ENCODE results near the gene POLR3E. TPM values are rescaled to one million over a fixed set of nuclear protein-coding genes. Genes with fewer than 3 reads are reported as not detected.

POLR3E gene
- total RNA-seq, 1 donor from 2014 or later: 91.3 TPM

DNA sequence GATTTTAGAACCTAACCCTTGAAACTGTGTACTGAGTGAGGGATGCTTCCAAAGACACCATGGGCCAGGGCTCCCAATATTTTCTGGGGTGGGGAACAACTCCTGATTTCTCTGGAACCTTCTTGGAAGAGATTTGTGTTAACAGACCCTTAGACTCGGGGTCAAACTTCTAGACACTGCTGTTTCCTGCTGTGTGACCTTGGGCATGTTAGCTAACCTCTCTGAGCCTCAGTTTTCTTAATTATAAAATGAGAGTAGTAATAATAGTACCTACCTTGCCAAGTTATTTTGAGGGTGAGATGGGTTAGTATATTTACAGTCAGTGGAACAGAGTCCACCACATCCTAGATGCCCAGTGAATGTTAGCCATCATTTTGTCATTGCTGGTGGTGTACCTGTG is 18.8 kb downstream of the POLR3E start:
- peaks cover 12% of the 10 kb centered on the region for H3K36me3 Mint-ChIP-seq
- H3F3A ChIP-seq (ENCODE audit: low read depth): peaks cover 13% of the 10 kb centered on the region
- H4K20me1 ChIP-seq (ENCODE audit: low read depth): peaks cover 5% of the 10 kb centered on the region
- no peak overlapping the region for H2AFZ ChIP-seq (replicated peaks)
- TF ChIP-seq EZH2 (IDR thresholded peaks at IDR 0.05): no peak
- no peak for TF ChIP-seq EZH2phosphoT487 (IDR thresholded peaks at IDR 0.05)
- TF ChIP-seq CTCF (IDR thresholded peaks at IDR 0.05): no peak
- no peak overlapping the region for H3K4me2 ChIP-seq
- no peaks in the 10 kb centered on the region for H3K9me3 Mint-ChIP-seq
- H3K4me1 Mint-ChIP-seq: no peaks in the 10 kb centered on the region
- no peak overlapping the region for H3K4me3 Mint-ChIP-seq
- H3K27ac Mint-ChIP-seq: no peak overlapping the region
- no peaks in the 10 kb centered on the region for H3K4me1 ChIP-seq
- no peak overlapping the region for H3K9ac ChIP-seq
- H3K27me3 ChIP-seq: no peaks in the 10 kb centered on the region
- no peak overlapping the region for H3K27ac ChIP-seq
- H3K79me2 ChIP-seq (ENCODE audit: low read depth): no peaks in the 10 kb centered on the region
- no peaks in the 10 kb centered on the region for H3K36me3 ChIP-seq
- H3K4me3 ChIP-seq: no peak overlapping the region
- no peaks in the 10 kb centered on the region for H3K9me3 ChIP-seq (ENCODE audit: low read depth)
- H3K27me3 Mint-ChIP-seq (ENCODE audit: insufficient read depth, low read depth): no peaks in the 10 kb centered on the region
- DNase-seq (ENCODE audit: low spot score): no peak

DNA sequence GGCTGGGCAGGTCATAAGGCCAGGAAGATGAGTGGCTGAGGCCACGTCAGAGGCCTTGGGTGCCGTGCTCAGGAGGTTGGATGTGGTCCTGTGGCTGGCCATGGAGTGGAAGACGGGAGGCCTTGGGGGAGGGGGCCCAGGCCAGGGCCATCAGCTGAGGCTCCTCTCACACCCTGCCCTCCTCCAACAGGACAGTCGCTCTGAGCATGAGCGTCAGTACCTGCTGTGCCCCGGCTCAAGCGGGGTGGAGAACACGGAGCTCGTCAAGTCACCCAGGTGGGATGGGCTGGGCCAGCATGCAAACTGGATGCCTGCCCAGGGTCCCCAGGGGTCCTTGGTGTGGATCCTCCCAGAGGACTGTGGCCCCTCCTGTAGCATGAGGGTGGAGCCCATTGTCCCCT is 19.2 kb downstream of the POLR3E start:
- no peak overlapping the region for H3K27ac Mint-ChIP-seq
- no peak overlapping the region for H2AFZ ChIP-seq (replicated peaks)
- H3F3A ChIP-seq (ENCODE audit: low read depth): peaks cover 17% of the 10 kb centered on the region
- no peak overlapping the region for H3K27ac ChIP-seq
- no peaks in the 10 kb centered on the region for H3K4me1 Mint-ChIP-seq
- H3K9ac ChIP-seq: no peak overlapping the region
- no peaks in the 10 kb centered on the region for H3K36me3 ChIP-seq
- no peak overlapping the region for H3K4me3 ChIP-seq
- H3K4me1 ChIP-seq: no peaks in the 10 kb centered on the region
- H3K36me3 Mint-ChIP-seq: peaks cover 12% of the 10 kb centered on the region
- no peaks in the 10 kb centered on the region for H3K27me3 ChIP-seq
- no peaks in the 10 kb centered on the region for H3K27me3 Mint-ChIP-seq (ENCODE audit: insufficient read depth, low read depth)
- H3K9me3 Mint-ChIP-seq: no peaks in the 10 kb centered on the region
- H3K4me3 Mint-ChIP-seq: no peak overlapping the region
- no peak for DNase-seq (ENCODE audit: low spot score)
- H3K4me2 ChIP-seq: no peak overlapping the region
- H3K79me2 ChIP-seq (ENCODE audit: low read depth): peaks cover 2% of the 10 kb centered on the region
- H3K9me3 ChIP-seq (ENCODE audit: low read depth): no peaks in the 10 kb centered on the region
- no peak for TF ChIP-seq EZH2 (IDR thresholded peaks at IDR 0.05)
- no peak for TF ChIP-seq CTCF (IDR thresholded peaks at IDR 0.05)
- no peak for TF ChIP-seq EZH2phosphoT487 (IDR thresholded peaks at IDR 0.05)
- H4K20me1 ChIP-seq (ENCODE audit: low read depth): peaks cover 5% of the 10 kb centered on the region

DNA sequence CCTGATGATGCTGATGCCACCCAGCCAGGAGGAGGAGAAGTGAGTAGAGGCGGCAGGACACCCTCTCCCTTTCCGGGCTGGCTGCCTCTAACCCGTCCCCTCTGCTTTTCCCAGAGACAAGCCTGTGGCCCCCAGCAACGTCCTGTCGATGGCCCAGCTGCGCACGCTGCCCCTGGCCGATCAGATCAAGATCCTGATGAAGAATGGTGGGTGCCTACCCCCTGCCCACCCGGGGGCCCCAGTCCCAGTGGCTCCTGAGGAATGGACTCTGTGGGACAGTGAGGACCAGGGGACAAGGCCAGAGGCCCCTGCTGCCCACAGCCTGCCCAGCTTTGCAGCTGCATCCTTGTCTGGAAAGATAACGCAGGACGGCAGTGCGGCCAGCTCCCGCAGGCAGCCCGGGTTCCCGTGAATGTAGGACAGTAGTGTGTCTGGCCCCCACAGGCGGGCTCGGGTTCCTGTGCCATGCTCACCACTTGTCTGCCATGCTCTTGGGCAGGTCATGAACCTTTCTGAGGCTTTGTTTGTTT is 19.9 kb downstream of the POLR3E start:
- Histone ChIP-seq H3K4me2 (no peak overlapping the region), H3K27ac (no peak overlapping the region), H3F3A (ENCODE audit: low read depth) (peaks cover 18% of the 10 kb centered on the region), H3K9ac (no peak overlapping the region), H3K9me3 (ENCODE audit: low read depth) (no peaks in the 10 kb centered on the region), H3K27me3 (no peaks in the 10 kb centered on the region), H3K4me3 (no peak overlapping the region), H3K4me1 (no peaks in the 10 kb centered on the region), H4K20me1 (ENCODE audit: low read depth) (peaks cover 5% of the 10 kb centered on the region), H2AFZ (replicated peaks) (no peak overlapping the region), H3K36me3 (no peaks in the 10 kb centered on the region), H3K79me2 (ENCODE audit: low read depth) (peaks cover 8% of the 10 kb centered on the region)
- peaks cover 12% of the 10 kb centered on the region for H3K36me3 Mint-ChIP-seq
- no peak for DNase-seq (ENCODE audit: low spot score)
- no peaks in the 10 kb centered on the region for H3K9me3 Mint-ChIP-seq
- no peak for TF ChIP-seq CTCF (IDR thresholded peaks at IDR 0.05)
- TF ChIP-seq EZH2phosphoT487 (IDR thresholded peaks at IDR 0.05): no peak
- TF ChIP-seq EZH2 (IDR thresholded peaks at IDR 0.05): no peak
- H3K4me3 Mint-ChIP-seq: no peak overlapping the region
- no peak overlapping the region for H3K27ac Mint-ChIP-seq
- H3K4me1 Mint-ChIP-seq: no peaks in the 10 kb centered on the region
- no peaks in the 10 kb centered on the region for H3K27me3 Mint-ChIP-seq (ENCODE audit: insufficient read depth, low read depth)

Measured in neural progenitor cell (in vitro differentiated cells).